T-helper 22 cell (primary cell): ENCODE data around the gene TRIM29.
"Not testable (repeated sequence)": the region's sequence is repeated elsewhere in the genome, so short reads cannot be mapped to it uniquely, and the experiment has no call there.

Source experiments
- DNase-seq: peaks from one replicate; pipeline ENCODE4 v3.0.0-alpha.2; 2020; ENCODE audit warnings: low read depth

The TRIM29 gene, protein sequence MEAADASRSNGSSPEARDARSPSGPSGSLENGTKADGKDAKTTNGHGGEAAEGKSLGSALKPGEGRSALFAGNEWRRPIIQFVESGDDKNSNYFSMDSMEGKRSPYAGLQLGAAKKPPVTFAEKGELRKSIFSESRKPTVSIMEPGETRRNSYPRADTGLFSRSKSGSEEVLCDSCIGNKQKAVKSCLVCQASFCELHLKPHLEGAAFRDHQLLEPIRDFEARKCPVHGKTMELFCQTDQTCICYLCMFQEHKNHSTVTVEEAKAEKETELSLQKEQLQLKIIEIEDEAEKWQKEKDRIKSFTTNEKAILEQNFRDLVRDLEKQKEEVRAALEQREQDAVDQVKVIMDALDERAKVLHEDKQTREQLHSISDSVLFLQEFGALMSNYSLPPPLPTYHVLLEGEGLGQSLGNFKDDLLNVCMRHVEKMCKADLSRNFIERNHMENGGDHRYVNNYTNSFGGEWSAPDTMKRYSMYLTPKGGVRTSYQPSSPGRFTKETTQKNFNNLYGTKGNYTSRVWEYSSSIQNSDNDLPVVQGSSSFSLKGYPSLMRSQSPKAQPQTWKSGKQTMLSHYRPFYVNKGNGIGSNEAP

DNA sequence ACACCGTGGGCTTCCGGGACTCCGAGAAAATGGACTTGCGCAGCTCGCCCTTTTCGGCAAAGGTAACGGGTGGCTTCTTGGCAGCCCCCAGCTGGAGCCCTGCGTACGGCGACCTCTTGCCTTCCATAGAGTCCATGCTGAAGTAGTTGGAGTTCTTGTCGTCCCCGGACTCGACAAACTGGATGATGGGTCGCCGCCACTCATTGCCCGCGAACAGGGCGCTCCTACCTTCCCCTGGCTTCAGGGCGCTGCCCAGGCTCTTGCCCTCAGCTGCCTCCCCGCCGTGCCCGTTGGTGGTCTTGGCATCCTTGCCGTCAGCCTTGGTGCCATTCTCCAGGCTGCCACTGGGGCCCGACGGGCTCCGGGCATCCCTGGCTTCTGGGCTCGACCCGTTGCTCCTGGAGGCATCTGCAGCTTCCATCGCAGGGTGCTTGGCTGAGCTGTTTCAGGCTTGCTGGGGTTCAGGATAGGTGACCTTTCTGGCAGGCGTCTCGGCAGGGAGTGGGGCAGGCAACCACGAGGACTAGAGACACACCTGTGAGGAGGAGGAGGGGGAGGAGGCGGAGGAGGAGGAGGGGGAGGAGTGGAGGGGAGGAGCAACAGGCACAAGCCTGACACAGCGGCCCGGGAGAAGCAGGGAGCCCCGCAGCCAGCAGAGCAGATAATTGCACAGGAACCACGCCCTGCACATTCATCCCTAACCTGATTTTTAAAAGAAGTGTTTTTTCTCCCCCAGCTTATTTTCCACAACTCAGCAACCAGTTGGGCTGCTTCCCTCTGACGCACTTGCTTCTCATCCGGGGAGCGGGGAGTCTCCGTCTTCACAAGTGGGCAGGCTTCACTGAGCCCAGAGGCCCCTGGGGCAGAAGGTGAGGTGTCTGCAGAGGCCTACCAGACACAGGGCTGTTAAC lies at the start of gene TRIM29:
Gene TRIM29 (minus strand): TSS at position 503 of the 911 bp plus-strand sequence. CDS start 82 bp downstream, at position 421.
- no peak for DNase-seq

DNA sequence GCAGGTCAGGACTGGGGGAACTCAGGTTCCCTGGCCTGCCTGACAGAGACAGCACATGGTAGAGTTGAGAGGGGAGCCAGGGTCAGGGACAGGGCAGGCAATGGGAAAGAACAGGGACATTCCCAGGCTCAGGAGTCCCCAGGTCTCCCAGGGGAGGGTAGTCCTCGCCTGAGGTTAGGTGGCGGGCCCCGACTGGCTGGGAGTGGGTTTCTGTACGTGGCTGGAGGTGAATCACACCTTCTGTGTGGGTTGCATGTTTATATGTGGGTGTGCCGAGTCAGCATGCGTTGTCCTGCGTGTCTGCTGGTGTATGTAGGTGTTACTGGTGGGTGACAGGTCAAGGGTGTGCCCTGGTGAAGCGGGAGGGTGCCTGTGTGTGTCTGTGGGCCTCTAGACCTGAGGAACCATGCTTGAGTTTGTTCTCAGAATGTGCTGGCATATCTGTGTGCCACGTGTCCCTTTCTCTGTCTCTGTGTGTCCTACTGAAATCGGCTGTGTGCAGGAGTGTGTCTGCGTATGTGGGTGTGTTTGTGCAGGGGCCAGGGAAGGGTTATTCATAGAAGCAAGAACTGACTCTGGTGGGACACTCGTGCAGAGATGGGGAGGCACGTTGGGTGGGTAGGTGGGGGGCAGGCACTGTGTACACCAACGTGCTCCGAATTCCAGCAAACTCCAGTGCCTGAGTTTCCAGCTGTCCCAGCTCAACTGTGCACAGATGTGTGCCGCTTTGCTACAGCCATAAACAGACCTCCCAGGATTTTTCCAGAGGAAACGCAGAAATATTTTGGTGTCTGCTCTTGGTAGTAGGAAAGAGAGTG lies 49.1 kb upstream of the TRIM29 start:
- no peak for DNase-seq

DNA sequence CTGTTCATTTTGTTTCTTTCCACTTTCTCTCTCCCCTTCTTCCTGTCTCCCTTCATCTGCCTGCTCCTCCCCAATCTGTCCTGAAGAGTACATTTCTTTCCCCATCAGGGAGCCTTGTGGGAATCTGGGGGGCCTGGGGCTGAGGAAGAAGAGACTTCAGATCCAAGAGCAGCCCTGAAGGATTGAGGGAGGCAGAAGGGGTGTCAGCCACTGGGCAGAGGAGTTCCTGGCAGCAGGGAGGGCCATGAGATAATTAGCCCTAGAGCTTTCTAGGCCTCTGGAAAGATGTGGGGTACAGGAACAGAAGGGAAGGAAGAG lies 48.5 kb upstream of the TRIM29 start:
- no peak for DNase-seq

DNA sequence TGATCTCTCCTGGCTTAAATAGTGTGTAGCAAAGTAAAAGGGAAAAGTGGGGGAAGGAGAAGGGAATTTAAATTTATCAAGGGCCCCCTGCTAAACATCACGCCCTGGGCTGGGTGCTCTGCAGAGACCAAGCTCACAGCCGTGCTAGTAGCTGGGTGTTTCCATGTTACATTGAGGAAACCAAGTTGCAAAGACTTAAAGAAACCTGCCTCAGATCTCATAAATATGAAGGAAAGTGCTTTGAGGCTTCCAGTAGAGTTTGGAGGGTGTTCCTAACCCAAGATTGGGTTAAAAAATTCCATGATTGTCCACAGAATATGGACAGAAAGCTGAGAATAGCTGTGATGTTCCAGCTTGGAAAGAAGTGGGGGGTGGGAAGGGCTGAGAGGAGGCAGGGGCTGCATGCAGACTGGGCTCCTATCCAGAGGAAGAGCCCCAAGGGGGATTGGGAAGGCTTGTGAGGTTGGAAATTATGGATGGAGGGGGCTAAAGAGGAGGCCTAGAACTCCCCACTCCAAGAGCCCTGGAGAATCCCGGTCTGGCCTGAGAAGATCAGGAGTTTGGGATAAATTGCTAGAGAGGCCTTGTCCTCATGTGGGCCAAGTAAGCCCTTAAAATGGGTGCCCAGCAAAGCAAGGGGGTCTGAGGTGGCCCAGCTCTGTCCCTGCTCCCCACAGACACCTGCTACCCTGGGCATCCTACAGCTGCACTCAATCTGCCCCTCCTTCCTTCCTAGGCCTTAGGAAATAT lies 48.0 kb upstream of the TRIM29 start:
- DNase-seq = no peak

DNA sequence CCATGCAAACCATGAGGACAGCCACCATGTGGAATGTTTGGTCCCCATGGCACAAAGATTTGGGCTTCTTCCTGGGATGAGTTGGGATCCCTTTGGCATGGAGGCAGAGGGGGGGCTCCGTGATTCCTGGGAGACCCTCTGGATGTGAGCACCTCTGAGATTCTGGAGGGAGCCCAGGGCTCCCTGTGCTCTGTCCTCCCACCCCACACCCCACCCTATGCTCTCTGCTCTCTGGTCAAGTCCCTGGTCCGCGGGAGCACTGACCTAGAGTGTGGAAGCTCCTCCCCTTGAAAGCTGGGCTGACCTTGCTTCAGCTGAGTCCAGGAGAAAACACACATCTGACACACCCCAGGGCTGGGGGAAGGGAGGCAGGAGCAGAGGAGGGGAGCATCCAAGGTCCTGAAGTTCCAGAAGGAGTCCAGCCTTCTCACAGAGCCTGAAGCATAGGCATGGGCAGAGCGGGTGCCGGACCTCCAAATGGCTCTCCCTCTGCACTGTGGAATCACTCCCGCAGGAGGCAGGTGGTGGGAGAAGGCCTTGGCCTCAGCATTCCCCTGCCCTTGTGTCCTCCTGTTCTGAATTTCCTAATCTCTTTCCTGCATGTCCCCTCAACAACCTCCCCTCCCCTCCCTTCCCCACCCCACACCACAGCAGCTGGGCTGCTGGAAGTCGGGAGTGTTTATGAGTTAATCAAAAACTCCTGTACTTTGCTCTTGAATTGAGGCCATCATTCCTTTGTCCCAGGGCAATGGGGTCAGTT lies 47.2 kb upstream of the TRIM29 start:
- no peak for DNase-seq

DNA sequence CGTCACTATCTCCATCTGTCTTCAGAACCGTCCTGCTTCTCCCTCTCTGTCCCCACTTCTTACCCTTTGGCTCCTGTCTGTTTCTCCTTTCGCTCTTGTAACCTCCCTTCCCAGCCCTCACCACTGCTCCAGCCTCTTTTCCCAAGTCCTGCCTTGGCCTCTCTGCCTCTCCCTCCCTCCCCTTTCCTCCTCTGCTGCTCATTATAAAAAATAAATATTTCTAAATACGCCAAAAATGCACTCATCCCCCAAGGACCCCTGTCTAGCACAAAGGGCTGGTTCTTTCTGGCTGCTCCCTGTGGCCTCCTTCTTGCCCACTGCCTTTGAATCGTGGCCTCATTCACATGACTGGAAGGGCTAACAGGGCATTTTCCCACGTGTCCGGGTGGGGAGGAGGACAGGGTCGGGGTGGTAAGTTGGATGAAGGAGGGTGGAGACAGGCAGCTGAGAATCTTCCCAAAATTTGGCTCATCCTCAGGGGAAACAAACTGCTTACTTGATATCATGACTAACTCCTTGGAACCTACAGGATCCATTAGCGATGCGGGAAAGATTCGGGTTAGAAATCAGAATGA lies 46.5 kb upstream of the TRIM29 start:
- DNase-seq = no peak

DNA sequence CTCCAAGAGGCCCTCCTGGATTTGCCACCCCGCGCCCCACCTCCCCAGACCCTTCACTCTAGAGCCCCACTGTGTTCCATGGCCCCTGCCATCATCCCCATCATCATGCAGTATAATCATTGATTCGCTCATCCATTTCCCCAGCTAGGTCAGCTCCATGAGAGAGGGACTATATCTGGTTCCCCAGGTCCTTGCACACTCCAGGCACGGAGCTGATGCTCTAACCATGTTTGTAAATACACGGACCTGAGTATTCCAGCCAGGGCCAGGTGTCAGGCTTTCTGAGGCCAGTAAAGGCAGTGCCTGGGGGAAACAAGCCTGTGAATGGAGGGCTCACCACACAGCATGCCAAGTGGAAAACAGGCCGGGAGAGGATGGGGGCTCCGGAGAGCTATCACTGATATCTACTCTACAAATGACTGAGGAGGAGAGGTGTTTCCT lies 45.8 kb upstream of the TRIM29 start:
- no peak for DNase-seq

DNA sequence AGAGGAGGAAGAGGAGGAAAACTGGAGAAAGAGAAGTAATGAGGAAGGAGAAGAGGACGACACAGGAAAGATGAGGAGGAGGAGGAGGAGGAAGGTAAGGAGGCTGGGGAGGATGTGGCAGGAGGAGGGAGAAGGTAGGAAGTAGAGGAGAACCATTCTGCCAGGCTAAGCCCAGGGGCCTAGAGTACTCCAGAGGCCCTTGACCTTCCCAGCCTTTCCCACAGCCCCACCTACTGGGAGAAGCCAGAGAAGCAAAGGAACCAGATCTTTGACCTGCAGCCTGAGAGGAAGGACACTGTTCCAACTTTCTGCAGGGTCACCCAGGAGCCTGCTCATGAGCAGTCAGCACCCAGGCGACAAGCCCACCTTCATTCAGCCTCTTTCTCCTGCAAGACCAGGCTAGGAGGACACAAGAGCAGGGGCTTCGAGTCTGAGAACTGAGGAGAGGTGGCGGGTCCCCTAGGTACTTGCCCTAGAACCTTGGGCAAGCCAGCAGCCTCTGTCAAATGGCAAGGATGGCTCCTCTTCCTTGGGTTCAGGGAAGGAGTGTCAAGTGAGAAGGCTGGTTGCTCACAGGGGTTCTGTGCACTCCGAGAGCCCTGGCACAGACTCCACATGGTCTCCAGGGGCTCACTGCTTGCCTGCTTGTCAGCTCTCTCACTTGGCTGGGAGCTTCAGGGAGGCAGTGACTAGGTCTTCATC lies 45.0 kb upstream of the TRIM29 start:
- no peak for DNase-seq

DNA sequence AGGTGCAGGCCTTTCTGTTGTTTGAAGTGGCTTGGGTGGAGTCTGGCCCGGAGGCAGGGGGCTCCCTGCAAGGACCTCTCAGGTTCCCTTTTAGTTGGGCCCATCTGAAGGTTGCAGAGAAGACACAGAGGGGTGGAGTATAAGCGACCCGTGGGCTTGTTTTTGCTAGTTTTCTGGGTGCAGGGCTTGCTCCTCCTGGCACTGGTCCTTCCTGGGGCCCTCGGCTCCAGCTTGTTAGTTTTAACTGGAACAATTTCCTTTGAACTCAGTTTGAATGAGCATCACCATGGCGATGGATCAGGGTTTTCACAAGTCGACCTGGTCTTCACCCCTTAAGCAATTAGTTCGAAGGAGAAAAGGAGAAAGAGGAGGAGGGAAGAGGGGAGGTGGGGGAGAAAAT lies 44.5 kb upstream of the TRIM29 start:
- DNase-seq = no peak

DNA sequence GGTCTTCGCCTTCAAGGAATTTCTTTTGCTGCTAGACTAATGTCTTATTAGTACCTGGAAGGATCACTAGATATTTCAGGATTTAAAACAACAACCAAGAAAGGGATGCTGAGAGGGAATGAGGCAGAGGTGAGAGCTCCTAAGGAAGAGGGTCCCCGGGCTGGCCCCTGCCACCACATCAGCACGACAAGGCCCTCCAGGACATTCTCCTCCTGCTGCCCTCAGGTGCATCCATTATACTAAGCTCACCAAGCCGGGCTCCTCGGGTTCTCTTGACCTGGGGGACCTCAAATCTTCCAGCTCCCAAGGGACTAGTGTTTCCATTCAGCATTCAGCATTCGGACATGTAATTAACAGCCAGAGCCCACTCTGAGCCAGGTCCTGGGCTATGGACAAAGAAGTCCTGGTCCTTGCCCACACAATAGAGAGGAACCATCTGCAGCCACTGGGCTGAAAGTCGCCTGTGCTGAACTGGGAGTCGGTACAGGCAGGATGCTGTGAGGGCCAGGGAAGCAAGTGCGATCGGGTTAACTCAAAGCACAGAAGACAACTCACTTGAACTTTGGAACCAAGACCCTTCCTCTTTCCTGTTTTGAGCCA lies 43.6 kb upstream of the TRIM29 start:
- DNase-seq = no peak

DNA sequence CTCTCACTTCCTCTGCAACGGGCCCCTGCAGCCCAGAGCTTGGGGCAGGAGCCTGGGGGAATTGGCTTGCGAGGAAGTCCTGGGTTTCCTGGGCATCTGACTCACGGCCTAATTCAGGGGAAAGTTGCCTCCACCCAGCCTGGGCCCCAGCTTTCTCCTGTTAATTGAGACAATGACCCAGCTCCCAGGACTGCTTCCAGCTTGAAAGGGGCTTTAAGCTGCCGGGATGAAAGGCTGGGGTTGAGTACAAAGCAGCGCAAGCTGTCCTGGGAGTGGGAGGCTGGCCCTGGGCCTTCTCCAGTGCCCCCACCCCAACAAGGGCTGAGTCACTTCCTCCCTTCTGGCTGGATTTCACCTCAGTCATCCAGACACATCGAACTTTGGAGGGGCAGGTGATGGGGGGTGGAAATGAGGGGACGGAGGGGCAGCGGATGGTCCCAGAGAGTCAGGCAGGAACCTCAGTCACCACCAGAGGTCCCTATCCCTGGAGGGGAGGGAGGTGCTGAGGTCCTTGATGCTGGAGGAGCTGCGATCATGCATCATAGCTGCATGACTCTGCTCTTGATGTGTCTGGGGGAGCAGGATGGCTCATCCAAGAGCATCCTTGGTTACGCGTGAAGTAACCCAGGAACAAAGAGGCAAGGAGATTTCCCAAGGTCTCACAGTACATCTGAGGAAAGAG lies 42.8 kb upstream of the TRIM29 start:
- DNase-seq = no peak

DNA sequence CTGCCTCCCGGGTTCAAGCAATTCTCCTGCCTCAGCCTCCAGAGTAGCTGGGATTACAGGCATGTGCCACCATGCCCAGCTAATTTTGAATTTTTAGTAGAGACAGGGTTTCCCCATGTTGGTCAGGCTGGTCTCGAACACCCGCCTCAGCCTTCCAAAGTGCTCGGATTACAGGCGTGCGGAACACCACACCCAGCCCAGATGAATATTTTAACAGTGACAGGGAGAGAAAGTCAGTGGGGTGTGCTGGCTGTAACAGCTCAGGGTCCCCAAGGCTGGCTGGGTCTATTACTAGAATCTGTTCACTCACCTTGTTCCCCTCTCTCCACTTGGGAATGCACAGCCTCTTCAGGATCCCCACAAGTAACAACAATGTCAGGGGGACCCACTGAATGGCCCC lies 42.1 kb upstream of the TRIM29 start:
- not testable (repeated sequence) for DNase-seq

DNA sequence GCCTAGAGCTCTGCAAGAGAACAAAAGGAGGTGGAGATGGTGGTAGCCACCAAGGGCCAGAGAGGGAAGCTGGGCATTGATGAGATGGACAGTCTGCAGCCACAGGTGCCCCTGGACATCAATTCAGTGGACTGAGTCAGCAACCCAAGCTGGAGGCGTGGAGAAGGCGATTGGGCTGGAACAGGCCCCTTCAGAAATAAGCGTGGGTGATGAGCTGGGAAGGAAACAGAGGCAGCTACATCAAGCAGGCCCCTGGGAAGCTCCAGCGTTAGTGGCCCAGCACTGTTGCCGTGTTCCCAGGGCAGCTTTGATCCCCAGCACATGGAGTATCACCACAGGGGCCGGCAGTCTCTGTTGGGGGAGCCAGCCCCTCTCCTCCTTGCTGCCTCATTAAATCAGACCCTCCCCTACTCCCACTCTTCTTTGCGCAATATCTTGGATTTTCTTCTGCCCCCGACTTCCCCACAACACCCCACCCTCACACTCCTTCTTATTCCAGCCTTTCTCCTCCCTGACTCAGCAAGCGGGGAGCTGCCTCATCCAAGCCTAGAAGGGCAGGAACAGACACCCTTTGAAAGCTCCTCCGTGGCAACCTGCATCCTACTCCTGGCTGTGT lies 41.3 kb upstream of the TRIM29 start:
- no peak for DNase-seq

DNA sequence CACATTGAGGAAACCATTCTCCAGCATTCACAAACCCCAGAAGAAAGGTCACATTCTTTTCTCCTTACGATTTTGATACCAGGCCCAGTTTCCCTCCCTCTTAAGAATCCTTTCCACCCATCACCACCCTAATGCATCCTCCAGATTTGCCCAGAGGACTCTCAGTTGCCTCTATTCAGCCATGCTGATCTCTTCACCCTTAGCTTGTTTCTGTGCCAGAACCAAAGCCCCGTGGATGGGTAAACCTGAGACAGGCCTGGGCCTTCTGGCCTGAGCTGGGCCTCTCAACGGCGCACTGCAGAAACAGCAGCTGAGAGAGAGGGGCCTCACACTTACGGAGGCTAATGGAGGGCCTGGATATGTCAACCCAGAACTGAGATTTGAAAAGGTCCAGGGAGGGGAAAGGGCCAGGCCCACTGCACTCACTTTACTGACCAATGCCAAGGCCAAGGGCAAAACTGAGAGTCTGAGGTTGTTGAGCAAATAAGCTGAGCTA lies 40.7 kb upstream of the TRIM29 start:
- no peak for DNase-seq

DNA sequence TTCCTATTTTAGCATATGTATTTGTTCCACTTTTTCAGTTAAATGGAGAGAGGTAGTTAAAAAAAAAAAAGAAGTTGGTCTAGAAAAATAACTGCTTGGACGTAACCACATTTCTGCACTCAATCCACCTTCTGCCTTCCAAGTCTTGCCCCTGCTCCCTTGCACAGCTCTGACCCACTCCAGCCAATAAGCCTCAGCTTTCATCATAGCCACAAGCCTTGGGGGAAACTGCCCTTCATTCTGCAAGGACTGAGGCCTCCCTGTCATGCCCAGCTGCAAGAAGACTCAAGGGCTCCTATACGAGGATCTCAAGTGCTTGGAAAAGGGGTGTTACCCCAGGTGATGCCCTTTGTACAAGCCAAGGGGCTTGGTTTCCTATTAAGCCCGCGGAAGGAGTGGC lies 37.0 kb upstream of the TRIM29 start:
- no peak for DNase-seq

DNA sequence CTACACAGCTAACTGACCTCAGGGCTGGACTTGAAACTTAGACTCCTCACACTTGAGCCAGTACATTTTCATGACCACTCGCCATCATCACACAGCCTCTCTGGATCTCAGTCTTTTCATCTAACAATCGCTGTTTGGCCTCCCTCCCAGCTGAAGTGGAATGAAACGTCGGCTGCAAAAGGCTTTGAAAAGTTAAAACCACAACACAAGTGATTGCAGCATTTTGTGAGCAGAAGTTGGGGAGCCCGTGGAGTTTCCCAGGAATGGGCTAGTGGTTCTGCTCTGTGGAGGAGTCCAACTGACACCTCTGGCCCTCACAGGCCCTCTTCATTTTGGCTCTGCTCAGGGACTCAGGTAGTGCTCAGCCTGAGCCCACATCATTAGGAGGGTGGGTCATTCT lies 35.9 kb upstream of the TRIM29 start:
- no peak for DNase-seq

DNA sequence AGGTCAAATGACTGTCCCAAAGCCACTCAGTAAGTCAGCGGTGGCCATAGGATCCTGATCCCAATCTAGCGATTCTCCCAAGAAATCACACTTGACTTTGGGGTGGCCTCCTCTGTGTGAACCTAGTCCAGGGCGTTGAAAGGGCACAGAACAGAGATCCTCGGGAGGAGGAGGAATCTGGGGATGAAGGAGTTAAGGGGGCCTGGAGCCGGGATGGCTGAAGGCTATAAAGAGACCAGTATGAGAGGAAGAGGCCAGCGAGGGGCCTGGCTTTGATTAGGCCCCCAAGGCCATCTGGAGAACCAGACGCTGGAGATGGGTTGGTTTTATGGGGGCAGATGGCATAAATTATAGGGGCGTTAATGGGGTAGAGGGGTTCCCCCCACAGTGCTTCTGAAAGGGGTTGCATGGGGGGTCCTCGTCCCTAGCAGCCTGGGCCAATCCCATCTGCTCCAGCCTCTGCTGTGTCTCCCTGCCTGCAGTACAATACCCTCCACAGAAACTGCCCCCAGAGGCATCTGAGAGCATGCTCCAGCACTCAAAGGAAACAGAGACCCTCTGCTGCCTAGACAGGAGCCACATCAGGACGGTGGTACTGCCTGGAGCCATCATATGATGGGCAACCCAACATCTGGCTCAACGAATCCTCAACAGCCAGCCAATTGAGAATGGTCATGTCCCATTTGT lies 35.2 kb upstream of the TRIM29 start:
- DNase-seq = no peak
